T-cell (primary cell): ENCODE data around the gene SYNDIG1. TPM values are rescaled to one million over a fixed set of nuclear protein-coding genes. Genes with fewer than 3 reads are reported as not detected.

Experiments used
- ATAC-seq, 4 experiments: fragments of 200-7000 bp in 3 of 4; fragments of 150-1000 bp in 1 of 4; cut with Tn5 transposase; replicated peaks in 1 of 4; 1 replicate in 3 of 4; 2 replicates in 1 of 4; pipeline ENCODE4 v1.10.0; 2021; ENCODE audit warnings: moderate library complexity in 3 of 4, mild to moderate bottlenecking in 2 of 4, moderate number of reproducible peaks in 1 of 4
- CTCF ChIA-PET, 2 donors: fragments of 300-600 bp; sonication (Branson Sonifier 250); formaldehyde crosslinking; loops; one replicate each; lab custom pipeline; 2022; ENCODE audit warnings: antibody characterized with exemption in 2 of 2; lab: Charles Lee
- POLR2A ChIA-PET, 2 donors: fragments of 300-600 bp; sonication (Branson Sonifier 250); formaldehyde crosslinking; loops; one replicate each; lab custom pipeline; 2022; ENCODE audit warnings: antibody characterized with exemption in 2 of 2; lab: Charles Lee
- DNase-seq, 35 experiments: peaks; one replicate each; pipeline versions ENCODE4 v3.0.0 to v3.0.0-alpha.2; 2013 to 2023
- H3K27ac ChIP-seq: one replicate; pipeline ENCODE4 v1.5.1; 2013; ENCODE audit warnings: low read length
- H3K27me3 ChIP-seq, 2 experiments: replicated peaks in 1 of 2; 1 replicate in 1 of 2; 2 replicates in 1 of 2; pipeline versions ENCODE4 v1.6.1 to v1.7.0; 2013; ENCODE audit warnings: low read length in 1 of 2, mixed read lengths in 1 of 2; ENCODE audit not compliant: control insufficient read depth in 2 of 2, insufficient read depth in 2 of 2; ENCODE audit errors: extremely low read depth in 1 of 2
- H3K36me3 ChIP-seq, 2 donors: 1 replicate in 1 of 2; 2 replicates in 1 of 2; pipeline versions ENCODE4 v1.6.1 to v1.7.0; 2013; ENCODE audit warnings: low read length in 1 of 2; ENCODE audit not compliant: control insufficient read depth in 2 of 2, insufficient read depth in 1 of 2; ENCODE audit errors: extremely low read depth in 1 of 2
- H3K4me1 ChIP-seq, 2 experiments: 1 replicate in 1 of 2; 2 replicates in 1 of 2; pipeline versions ENCODE4 v1.6.1 to v1.7.0; 2013; ENCODE audit warnings: low read length in 2 of 2, mixed read lengths in 1 of 2; ENCODE audit not compliant: insufficient read depth in 2 of 2, control insufficient read depth in 1 of 2; ENCODE audit errors: extremely low read depth in 1 of 2
- H3K4me3 ChIP-seq, 2 donors: 1 replicate in 1 of 2; 2 replicates in 1 of 2; pipeline versions ENCODE4 v1.5.1 to v1.7.0; 2013; ENCODE audit warnings: mild to moderate bottlenecking in 2 of 2, low read length in 1 of 2, moderate library complexity in 1 of 2; ENCODE audit not compliant: control insufficient read depth in 1 of 2; ENCODE audit errors: extremely low read depth in 1 of 2
- H3K9me3 ChIP-seq: 2 replicates; pipeline ENCODE4 v1.7.0; 2013
- H3K27ac Mint-ChIP-seq, 2 donors: one replicate each; pipeline ENCODE4 v1.8.0; 2020 to 2021; ENCODE audit warnings: mild to moderate bottlenecking in 2 of 2, mixed read lengths in 2 of 2
- H3K27me3 Mint-ChIP-seq, 2 donors: one replicate each; pipeline ENCODE4 v1.8.0; 2021 to 2022; ENCODE audit warnings: mixed read lengths in 2 of 2
- H3K36me3 Mint-ChIP-seq: one replicate; pipeline ENCODE4 v1.8.0; 2021; ENCODE audit warnings: mixed read lengths
- H3K4me1 Mint-ChIP-seq, 3 donors: one replicate each; pipeline ENCODE4 v1.8.0; 2020 to 2022; ENCODE audit warnings: mixed read lengths in 3 of 3, mild to moderate bottlenecking in 1 of 3
- H3K4me3 Mint-ChIP-seq, 3 donors: one replicate each; pipeline ENCODE4 v1.8.0; 2020 to 2022; ENCODE audit warnings: mild to moderate bottlenecking in 3 of 3, mixed read lengths in 3 of 3, moderate library complexity in 3 of 3
- H3K9me3 Mint-ChIP-seq, 3 donors: one replicate each; pipeline ENCODE4 v1.8.0; 2020 to 2022; ENCODE audit warnings: mixed read lengths in 3 of 3
- WGBS: methylation state at CpG from one replicate; pipeline ENCODE4 v1.1.5; 2013; ENCODE audit warnings: missing lambda C conversion rate; ENCODE audit not compliant: insufficient coverage; 5-methylcytosine and 5-hydroxymethylcytosine counted together
- total RNA-seq, 35 experiments: library from RNA in 6 of 35; stranded (reverse) in 6 of 35; fragments of 120-200 nt in 1 of 35; gene quantifications; one replicate each; pipeline versions ENCODE4 v1.2.1 to v1.2.4 and lab custom pipeline; 2013 to 2026

The SYNDIG1 gene
- total RNA-seq, 5 donors from 2014 or later (not counting 1 experiment from before 2014, with no cell fraction given), result not detected

GRCh38 chr20:24633521-24633920 is 164.1 kb downstream of the SYNDIG1 start:
- H3K27me3 Mint-ChIP-seq, result peaks cover 0 to 7% of the 10 kb centered on the region in 2 donors
- H3K36me3 ChIP-seq, result no peaks in the 10 kb centered on the region
- no peak for ATAC-seq
- H3K4me3 ChIP-seq, result no peak overlapping the region
- POLR2A ChIA-PET, result no interaction called here
- peaks cover 4 to 13% (median 11%) of the 10 kb centered on the region in 3 donors for H3K4me1 Mint-ChIP-seq
- no peak overlapping the region for H3K4me3 Mint-ChIP-seq
- CTCF ChIA-PET, result no interaction called here
- no peaks in the 10 kb centered on the region for H3K36me3 Mint-ChIP-seq
- H3K27ac Mint-ChIP-seq, result no peak overlapping the region
- peaks cover 0 to 17% of the 10 kb centered on the region in 2 experiments for H3K27me3 ChIP-seq
- 89% methylated on average over 5 of the region's 10 CpGs for WGBS
- peaks cover 5 to 7% of the 10 kb centered on the region in 2 experiments for H3K4me1 ChIP-seq
- DNase-seq, result no peak
- H3K9me3 ChIP-seq, result no peaks in the 10 kb centered on the region
- H3K9me3 Mint-ChIP-seq, result no peaks in the 10 kb centered on the region
- H3K27ac ChIP-seq, result no peak overlapping the region

GRCh38 chr20:24634855-24635254 is 165.4 kb downstream of the SYNDIG1 start:
- Mint-ChIP-seq H3K9me3 (no peaks in the 10 kb centered on the region), H3K27me3 (peaks cover 0 to 12% of the 10 kb centered on the region in 2 donors), H3K36me3 (no peaks in the 10 kb centered on the region), H3K4me3 (no peak overlapping the region), H3K4me1 (peaks cover 0 to 3% (median 1%) of the 10 kb centered on the region in 3 donors), H3K27ac (no peak overlapping the region)
- POLR2A ChIA-PET, result no interaction called here
- Histone ChIP-seq H3K4me1 (no peaks in the 10 kb centered on the region), H3K9me3 (no peaks in the 10 kb centered on the region), H3K36me3 (no peaks in the 10 kb centered on the region), H3K27ac (no peak overlapping the region), H3K27me3 (peaks cover 0 to 19% of the 10 kb centered on the region in 2 experiments), H3K4me3 (no peak overlapping the region)
- 35% methylated on average over 6 of the region's 9 CpGs for WGBS
- ATAC-seq (no peak), DNase-seq (no peak)
- CTCF ChIA-PET, result no interaction called here

GRCh38 chr20:24636626-24637025 is 167.2 kb downstream of the SYNDIG1 start:
- no peak for DNase-seq
- ChIA-PET POLR2A (no interaction called here), CTCF (no interaction called here)
- H3K36me3 ChIP-seq, result no peaks in the 10 kb centered on the region
- WGBS, result no CpG with 5 or more reads among the region's 2 CpGs
- H3K9me3 ChIP-seq, result no peaks in the 10 kb centered on the region
- Mint-ChIP-seq H3K27ac (no peak overlapping the region), H3K36me3 (no peaks in the 10 kb centered on the region), H3K4me3 (no peak overlapping the region), H3K4me1 (no peaks in the 10 kb centered on the region), H3K9me3 (no peaks in the 10 kb centered on the region), H3K27me3 (peaks cover 6 to 13% of the 10 kb centered on the region in 2 donors)
- H3K4me1 ChIP-seq, result no peaks in the 10 kb centered on the region
- H3K27ac ChIP-seq, result no peak overlapping the region
- peaks cover 0 to 16% of the 10 kb centered on the region in 2 experiments for H3K27me3 ChIP-seq
- ATAC-seq, result no peak
- H3K4me3 ChIP-seq, result no peak overlapping the region

- CTCF ChIA-PET, result no interaction called here
- no peak for DNase-seq
- Mint-ChIP-seq H3K9me3 (no peaks in the 10 kb centered on the region), H3K36me3 (no peaks in the 10 kb centered on the region), H3K27me3 (peaks cover 8 to 13% of the 10 kb centered on the region in 2 donors), H3K27ac (no peak overlapping the region), H3K4me1 (no peaks in the 10 kb centered on the region), H3K4me3 (no peak overlapping the region)
- Histone ChIP-seq H3K36me3 (no peaks in the 10 kb centered on the region), H3K27me3 (peaks cover 0 to 14% of the 10 kb centered on the region in 2 experiments), H3K9me3 (no peaks in the 10 kb centered on the region), H3K4me1 (no peaks in the 10 kb centered on the region), H3K27ac (no peak overlapping the region), H3K4me3 (no peak overlapping the region)
- POLR2A ChIA-PET, result no interaction called here
- 100% methylated on average over 1 of the region's 4 CpGs for WGBS
- no peak for ATAC-seq
These were observed 167.7 kb downstream of the SYNDIG1 start for GRCh38 chr20:24637087-24637486.

- Histone ChIP-seq H3K27ac (no peak overlapping the region), H3K36me3 (no peaks in the 10 kb centered on the region), H3K4me3 (no peak overlapping the region), H3K27me3 (peaks cover 0 to 14% of the 10 kb centered on the region in 2 experiments), H3K9me3 (no peaks in the 10 kb centered on the region), H3K4me1 (no peaks in the 10 kb centered on the region)
- Mint-ChIP-seq H3K4me1 (no peaks in the 10 kb centered on the region), H3K36me3 (no peaks in the 10 kb centered on the region), H3K27ac (no peak overlapping the region), H3K4me3 (no peak overlapping the region), H3K27me3 (peaks cover 9 to 13% of the 10 kb centered on the region in 2 donors), H3K9me3 (peaks cover 0 to under 1% (median 0%) of the 10 kb centered on the region in 3 donors)
- ChIA-PET CTCF (no interaction called here), POLR2A (no interaction called here)
- no peak for ATAC-seq
- WGBS, result 50% methylated on average over 2 of the region's 6 CpGs
- DNase-seq, result no peak
These were observed 168.5 kb downstream of the SYNDIG1 start for GRCh38 chr20:24637941-24638340.

- Mint-ChIP-seq H3K27me3 (peaks cover 9 to 13% of the 10 kb centered on the region in 2 donors), H3K4me1 (no peaks in the 10 kb centered on the region), H3K27ac (no peak overlapping the region), H3K9me3 (peaks cover 0 to 5% (median 4%) of the 10 kb centered on the region in 3 donors), H3K4me3 (no peak overlapping the region), H3K36me3 (no peaks in the 10 kb centered on the region)
- no peak for DNase-seq
- H3K4me1 ChIP-seq, result no peaks in the 10 kb centered on the region
- peaks cover 0 to 8% of the 10 kb centered on the region in 2 experiments for H3K27me3 ChIP-seq
- no peak overlapping the region for H3K27ac ChIP-seq
- WGBS, result 58% methylated on average over 9 of the region's 12 CpGs
- no peak for ATAC-seq
- ChIA-PET CTCF (no interaction called here), POLR2A (no interaction called here)
- no peak overlapping the region for H3K4me3 ChIP-seq
- H3K9me3 ChIP-seq, result no peaks in the 10 kb centered on the region
- H3K36me3 ChIP-seq, result no peaks in the 10 kb centered on the region
These were observed 169.4 kb downstream of the SYNDIG1 start for GRCh38 chr20:24638591-24639548.
